ENCODE results near the gene NUP62.
"Not testable (repeated sequence)": the region's sequence is repeated elsewhere in the genome, so short reads cannot be mapped to it uniquely, and the experiment has no call there.

The NUP62 gene

GRCh38 chr19:49951806-49952478 is 22.6 kb upstream of the NUP62 start:
- no peak for DNase-seq (ENCODE audit: low spot score)

DNA sequence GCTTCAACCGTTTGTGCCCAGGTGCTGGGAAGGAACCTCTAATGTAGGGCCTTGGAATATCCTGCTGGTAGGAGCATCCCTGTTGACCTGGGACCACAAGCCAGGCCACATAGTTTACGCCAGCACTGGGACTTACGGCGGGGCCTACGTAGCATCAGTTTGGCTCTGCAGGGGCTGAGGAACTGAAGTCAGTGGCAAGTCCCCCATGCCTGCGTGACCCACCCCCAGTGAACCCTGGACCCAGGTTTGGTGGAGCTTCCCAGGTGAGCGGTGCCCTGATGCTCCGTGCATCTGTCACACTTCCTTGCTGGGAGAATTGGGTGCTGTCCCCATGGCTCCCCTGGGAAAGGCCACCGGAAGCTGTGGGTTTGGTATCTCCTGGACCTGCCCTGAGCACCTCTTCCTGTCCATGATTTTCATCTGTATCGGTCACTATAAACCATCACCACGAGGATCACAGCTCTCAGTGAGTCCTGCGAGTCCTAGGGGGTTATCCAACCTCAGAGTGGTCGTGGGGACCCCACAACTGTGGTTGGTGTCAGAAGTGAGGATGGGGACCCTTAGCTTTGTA is 21.7 kb upstream of the NUP62 start:
- no peak for DNase-seq (ENCODE audit: low spot score)

GRCh38 chr19:49950590-49950948 is 21.3 kb upstream of the NUP62 start:
- DNase-seq (ENCODE audit: low spot score): no peak

DNA sequence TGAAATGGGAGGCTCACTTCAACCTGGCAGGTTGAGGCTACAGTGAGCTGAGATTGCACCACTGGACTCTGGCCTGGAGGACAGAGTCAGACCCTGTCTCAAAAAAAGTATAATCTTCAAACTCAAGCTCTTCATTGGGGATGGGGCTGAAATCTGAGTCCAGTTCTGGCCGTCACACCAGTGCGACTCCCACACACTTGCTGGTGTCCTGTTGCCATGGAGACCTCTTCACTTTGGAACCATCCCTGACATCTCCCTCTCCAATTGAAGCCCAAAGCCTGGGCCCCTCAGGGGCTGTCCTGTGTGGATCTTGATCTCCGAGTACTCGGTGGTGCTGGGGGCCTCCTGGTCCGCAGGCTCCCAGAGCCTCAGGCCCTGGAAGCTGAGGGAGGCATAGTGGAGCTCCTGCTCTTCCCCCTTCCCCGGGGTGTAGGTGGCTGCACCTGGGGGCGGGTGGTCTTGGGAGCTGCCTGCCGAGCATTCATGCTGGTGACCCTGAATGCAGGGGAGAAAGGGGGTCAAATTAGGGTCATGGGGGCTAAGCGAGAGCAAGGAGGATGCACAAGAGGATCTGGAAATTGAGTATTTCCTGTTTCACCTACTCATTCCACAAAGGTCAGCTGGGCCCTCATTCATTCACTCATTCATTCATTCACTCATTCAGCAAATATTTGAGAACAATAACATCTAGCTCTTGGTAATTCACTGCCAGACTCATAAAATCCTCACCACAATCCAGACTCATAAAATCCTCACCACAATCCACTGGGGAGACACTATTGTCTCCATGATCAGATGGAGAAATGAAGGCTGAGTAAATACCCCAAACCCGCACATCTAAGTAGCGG is 20.7 kb upstream of the NUP62 start:
- no peak for DNase-seq (ENCODE audit: low spot score)

- no peak for DNase-seq (ENCODE audit: low spot score)
These were observed 17.1 kb upstream of the NUP62 start for GRCh38 chr19:49946415-49946814.

GRCh38 chr19:49944567-49944966 is 15.3 kb upstream of the NUP62 start:
- DNase-seq (ENCODE audit: low spot score): not testable (repeated sequence)

- DNase-seq (ENCODE audit: low spot score): no peak
These were observed 11.1 kb upstream of the NUP62 start for GRCh38 chr19:49940482-49940791.

DNA sequence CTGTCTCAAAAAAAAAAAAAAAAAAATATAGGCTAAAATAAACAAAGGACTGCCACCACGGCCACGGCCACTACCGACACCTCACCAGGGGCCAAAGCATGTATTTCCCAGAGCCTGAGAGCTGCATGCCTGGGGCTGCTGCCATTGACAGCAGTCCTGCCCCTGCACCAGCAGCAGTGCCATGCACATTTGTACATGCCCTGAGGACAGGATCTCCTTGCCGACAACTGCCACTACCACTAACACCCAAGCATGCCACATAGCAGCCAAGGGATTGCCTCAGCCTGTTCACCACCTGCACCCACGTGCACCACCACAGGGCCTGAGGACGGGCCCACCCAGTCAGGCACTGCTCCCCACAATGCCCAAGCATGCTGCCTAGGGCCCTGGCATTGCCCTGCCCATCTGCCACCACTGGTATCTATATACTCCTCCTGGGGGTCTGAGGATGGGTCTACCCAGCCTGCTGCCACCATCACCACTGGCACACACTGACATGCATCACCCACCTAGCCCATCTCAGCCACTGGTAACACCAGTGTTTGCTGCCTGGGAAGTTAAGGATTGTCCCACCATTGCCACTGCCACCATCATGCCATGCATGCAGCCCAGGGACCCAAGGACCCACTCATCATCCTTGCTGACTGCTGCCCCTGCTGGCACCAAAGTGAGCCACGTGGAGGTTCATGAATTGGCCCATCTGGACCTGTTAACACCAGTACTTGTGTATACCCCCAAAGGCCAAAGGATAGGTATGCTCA is 10.6 kb upstream of the NUP62 start:
- no peak for DNase-seq (ENCODE audit: low spot score)

DNA sequence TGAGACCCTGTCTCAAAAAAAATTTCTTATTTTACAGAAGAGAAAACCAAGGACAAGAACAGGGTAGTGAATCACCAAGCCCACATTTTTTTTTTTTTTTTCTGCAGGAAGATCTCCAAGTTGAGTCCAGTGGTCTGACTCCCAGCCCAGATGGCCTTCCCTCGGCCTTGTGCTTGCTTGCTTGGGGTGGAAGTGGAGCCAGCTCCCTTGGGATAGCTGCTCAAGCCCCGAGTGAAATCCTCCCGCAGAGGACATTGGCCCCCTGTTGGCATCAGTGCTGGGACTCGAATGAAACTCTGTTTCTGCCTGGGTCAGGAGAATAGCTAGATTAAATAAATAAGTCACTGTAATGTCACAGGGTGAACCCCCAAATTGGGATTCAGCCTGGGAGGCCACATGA is 9.4 kb upstream of the NUP62 start:
- no peak for DNase-seq (ENCODE audit: low spot score)

DNA sequence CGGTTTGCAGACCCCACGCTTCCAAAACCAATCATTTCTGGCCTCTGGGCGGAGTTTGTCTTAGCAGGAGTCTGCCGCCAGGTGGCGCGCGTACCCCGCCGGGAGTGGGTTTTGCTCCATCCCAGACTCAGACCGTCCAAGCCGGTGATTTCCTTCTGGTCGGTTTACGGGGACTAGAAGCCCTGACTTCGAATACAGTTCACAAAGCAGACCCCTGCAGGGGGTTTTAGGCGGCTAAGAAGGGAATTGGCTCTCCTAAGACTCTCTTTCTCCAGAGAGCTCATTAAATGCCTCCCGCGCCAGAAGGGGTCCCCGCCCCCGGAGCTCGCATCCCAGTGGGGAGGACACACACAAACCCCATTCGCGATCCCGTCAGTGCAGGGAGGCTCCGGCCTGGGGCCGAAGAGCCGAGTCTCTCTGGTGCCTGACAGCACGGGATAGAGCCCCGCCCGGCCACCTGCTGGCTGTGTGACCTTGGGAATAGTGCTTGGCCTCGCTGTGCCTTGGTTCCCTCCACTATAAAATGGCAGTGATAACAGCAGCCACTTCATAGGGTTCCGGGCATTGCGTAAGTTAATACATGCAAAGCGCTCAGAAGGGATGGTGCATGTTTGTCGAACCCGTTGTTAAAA is 8.6 kb upstream of the NUP62 start:
- peak; percentile 81 for DNase-seq (ENCODE audit: low spot score)

- DNase-seq (ENCODE audit: low spot score): no peak
These were observed 7.2 kb upstream of the NUP62 start for GRCh38 chr19:49936549-49936948.

DNA sequence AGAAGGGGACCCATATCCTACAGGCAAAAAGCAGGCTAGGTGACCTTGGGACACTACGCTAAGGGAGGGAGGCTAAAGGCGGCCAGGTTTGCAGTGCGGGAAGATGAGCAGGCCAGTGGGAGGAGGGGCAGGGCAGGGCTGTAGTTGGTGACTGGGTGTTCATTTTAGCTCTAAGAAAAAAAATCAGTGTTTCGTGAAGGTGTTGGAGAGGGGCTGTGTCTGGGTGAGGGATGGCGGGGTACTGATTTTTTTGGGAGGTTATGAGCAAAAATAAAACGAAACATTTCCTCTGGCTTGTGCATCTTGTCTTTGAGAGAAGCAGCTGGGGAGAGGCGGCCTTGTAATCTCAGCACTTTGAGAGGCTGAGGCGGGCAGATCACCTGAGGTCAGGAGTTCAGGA is 4.3 kb upstream of the NUP62 start:
- no peak for DNase-seq (ENCODE audit: low spot score)

DNA sequence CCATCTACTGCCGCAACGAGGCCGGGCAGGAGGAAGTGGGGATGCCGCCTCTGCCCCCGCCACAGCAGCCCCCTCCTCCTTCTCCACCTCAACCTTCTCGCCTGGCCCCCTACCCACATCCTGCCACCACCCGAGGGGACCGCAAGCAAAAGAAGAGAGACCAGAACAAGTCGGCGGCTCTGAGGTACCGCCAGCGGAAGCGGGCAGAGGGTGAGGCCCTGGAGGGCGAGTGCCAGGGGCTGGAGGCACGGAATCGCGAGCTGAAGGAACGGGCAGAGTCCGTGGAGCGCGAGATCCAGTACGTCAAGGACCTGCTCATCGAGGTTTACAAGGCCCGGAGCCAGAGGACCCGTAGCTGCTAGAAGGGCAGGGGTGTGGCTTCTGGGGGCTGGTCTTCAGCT is 3.4 kb upstream of the NUP62 start:
- no peak for DNase-seq (ENCODE audit: low spot score)

DNA sequence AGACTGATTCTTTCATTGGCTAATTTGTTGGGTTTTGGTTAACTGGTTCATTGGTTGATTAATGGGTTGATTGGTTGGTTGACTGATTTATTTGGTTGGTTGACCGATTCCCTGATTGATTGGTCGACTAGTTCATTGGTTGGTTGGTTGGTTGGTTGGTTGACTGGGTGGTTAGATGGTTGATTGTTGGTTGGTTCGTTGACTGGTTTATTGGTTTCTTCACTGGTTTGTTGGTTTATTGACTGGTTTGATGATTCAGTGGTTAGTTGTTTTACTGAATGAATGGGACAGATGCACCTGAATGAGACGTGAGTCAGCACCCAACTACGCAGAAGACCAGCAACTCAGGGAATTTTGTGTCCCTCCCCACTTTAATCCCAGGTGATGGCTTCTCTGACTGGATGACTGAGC is 2.7 kb upstream of the NUP62 start:
- DNase-seq (ENCODE audit: low spot score): no peak

GRCh38 chr19:49931293-49932040 is 2.2 kb upstream of the NUP62 start:
- DNase-seq (ENCODE audit: low spot score): no peak

DNA sequence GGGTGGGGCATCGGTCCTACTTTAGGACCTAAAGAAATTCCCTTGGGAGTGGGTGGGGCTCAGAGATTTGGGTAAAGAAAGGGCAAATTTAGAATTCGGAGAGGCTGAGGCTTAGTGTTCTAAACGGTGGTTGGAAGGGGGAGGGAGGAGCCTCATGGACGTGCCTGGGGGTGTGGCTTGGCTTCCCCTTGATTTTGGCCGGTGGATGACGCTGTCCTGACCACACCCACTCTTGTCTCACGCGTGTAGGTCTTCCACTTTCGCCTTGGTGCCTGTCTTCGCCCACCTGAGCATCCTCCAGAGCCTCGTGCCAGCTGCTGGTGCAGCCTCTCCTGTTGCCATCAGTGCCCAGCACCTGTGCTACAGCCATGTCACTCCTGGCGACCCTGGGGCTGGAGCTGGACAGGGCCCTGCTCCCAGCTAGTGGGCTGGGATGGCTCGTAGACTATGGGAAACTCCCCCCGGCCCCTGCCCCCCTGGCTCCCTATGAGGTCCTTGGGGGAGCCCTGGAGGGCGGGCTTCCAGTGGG is 1.2 kb upstream of the NUP62 start:
- DNase-seq (ENCODE audit: low spot score): no peak

DNA sequence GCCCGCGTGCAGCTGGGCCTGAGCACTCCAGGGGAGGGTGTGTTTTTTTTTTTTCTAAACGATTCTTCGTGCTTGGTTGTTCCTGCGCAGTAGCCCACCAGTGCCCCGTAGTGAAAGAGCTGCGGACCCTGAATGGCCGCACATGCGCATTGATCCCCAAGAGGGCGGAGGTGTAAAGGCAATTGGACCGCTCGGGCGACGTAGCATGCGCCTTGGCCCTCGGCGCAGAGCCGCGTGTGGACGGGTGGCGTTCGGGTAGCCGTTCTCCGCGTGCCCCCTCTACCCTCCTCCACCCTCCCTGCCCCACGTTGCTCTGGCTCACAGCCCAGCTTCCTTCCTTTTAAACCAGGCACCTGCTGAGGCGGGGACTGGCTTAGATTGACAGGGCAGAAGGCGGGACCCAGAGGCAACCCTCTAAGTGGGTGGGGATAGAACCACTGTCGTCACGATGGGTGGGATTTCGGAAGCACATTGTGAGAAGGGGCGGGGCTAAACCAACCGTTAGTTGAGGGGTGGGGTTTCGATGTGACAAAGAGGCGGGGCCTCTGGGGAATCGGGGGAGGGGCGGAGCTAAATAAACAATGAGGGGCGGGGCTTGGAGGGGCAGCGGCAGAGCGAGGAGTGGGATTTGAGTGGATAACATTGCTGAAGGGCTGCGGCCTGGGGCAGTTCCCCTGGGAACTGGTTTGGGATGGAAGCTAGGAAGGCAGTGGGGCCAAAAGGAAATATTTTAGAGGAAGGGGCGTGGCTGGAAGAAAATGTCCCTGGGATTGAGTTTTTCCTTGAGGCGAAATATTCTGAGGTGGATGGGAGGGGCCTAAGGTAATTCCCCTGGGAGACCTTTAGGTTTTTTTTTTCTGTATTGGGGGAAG is 543 bp upstream of the NUP62 start:
- DNase-seq (ENCODE audit: low spot score): peak; percentile 96

DNA sequence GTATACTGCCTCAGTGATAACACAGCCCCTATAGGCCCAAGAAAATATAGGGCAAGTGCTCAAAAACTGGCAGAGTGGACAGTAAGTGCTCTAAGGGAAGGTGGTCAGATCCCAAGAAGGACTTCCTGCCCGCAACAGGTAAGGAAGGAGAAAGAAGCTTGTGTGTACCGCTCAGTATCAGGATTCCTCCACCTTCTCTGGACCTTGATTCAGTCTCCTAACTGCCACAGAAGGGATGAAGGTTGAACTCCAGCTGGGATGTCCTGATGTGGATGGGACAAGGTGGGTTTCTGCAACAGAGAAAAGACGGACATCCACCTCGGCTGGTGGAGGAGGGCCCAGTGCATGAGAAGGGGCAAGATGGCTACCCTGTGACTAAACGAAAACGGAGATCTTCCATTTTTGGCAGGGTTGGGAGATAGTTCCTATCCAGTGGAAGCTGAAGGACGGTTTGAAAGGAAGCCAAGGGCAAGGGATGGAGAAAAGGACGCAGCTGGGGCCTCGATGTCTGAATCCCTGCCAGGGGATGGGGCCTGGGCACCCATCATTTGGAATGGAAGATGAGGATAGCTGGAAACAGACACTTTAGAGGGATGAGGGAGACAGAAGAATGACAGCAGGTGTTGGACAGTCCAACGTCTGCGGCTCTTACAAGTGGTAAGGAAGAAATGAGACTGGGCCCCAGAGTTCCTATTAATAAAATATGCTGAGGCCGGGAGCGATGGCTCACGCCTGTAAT is 1.6 kb downstream of the NUP62 start:
- DNase-seq (ENCODE audit: low spot score): no peak

GRCh38 chr19:49926515-49926914 is 2.8 kb downstream of the NUP62 start:
- no peak for DNase-seq (ENCODE audit: low spot score)

DNA sequence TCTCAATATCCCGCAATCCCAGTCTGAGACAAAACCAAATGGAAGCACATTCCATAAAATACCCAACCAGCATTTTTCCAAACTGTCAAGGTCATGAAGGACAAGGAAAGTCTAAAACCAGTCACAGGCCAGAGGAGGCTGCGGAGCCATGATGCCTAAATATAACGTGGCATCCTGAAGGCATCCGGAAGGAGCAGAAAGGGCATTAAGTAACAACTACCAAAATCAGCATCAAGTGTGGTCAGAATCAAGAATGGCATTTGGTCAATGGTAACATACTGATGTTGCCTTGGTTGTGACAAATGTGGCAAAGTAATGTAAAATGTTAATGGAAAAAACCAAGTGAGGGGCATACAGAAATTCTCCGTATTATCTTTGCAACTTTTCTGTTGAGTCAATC is 3.8 kb downstream of the NUP62 start:
- DNase-seq (ENCODE audit: low spot score): no peak

Measured in AG08395 (cell line).